ENCODE measurements around the gene DUSP15. TPM values are rescaled to one million over a fixed set of nuclear protein-coding genes. Genes with fewer than 3 reads are reported as not detected.

Gene DUSP15
- total RNA-seq, 1 experiment from 2014 or later = not detected

GRCh38 chr20:31845300-31845863, 24.9 kb downstream of the DUSP15 start, which contains the start of gene FOXS1:
TSS of gene FOXS1 (minus strand) at chr20:31845604. CDS start at chr20:31845542, 62 bp downstream.
- no peak for TF ChIP-seq CTCF (IDR thresholded peaks at IDR 0.05; ENCODE audit: unreplicated experiment)
- CTCF ChIA-PET = interaction anchor here (1.0 kb wide), 1 partner anchor 23 kb away, joined by 4 read pairs; no protein-coding TSS in a partner anchor
- Mint-ChIP-seq H3K4me1 (ENCODE audit: low read depth, unreplicated experiment) (peaks cover 26% of the 10 kb centered on the region), H3K36me3 (ENCODE audit: insufficient read depth, unreplicated experiment) (peaks cover 7% of the 10 kb centered on the region), H3K4me3 (ENCODE audit: low read depth, unreplicated experiment) (no peak within 1 kb of the TSS), H3K27me3 (ENCODE audit: unreplicated experiment) (peaks cover 29% of the 10 kb centered on the region), H3K27ac (ENCODE audit: unreplicated experiment) (no peak within 1 kb of the TSS), H3K9me3 (ENCODE audit: low read depth, unreplicated experiment) (no peaks in the 10 kb centered on the region)
- intact Hi-C loops (cut with micrococcal nuclease; ENCODE audit: unreplicated experiment) = no loop called here
- no peak for DNase-seq
- BruUV-seq (replicated peaks) = no TSS peak

- H3K9me3 Mint-ChIP-seq (ENCODE audit: low read depth, unreplicated experiment) = no peaks in the 10 kb centered on the region
- H3K4me1 Mint-ChIP-seq (ENCODE audit: low read depth, unreplicated experiment) = peaks cover 26% of the 10 kb centered on the region
- CTCF ChIA-PET = interaction anchor here (1.0 kb wide), 1 partner anchor 22 kb away, joined by 4 read pairs; no protein-coding TSS in a partner anchor
- peaks cover 24% of the 10 kb centered on the region for H3K27me3 Mint-ChIP-seq (ENCODE audit: unreplicated experiment)
- intact Hi-C loops (cut with micrococcal nuclease; ENCODE audit: unreplicated experiment) = no loop called here
- no TSS peak for BruUV-seq (replicated peaks)
- peaks cover 7% of the 10 kb centered on the region for H3K36me3 Mint-ChIP-seq (ENCODE audit: insufficient read depth, unreplicated experiment)
- H3K27ac Mint-ChIP-seq (ENCODE audit: unreplicated experiment) = no peak overlapping the region
- no peak for TF ChIP-seq CTCF (IDR thresholded peaks at IDR 0.05; ENCODE audit: unreplicated experiment)
- H3K4me3 Mint-ChIP-seq (ENCODE audit: low read depth, unreplicated experiment) = no peak overlapping the region
- DNase-seq = no peak
Observed at GRCh38 chr20:31844737-31845299, 25.5 kb downstream of the DUSP15 start.

GRCh38 chr20:31843881-31844280, 26.4 kb downstream of the DUSP15 start:
- H3K4me3 Mint-ChIP-seq (ENCODE audit: low read depth, unreplicated experiment) = no peak overlapping the region
- no peak overlapping the region for H3K27ac Mint-ChIP-seq (ENCODE audit: unreplicated experiment)
- no peaks in the 10 kb centered on the region for H3K9me3 Mint-ChIP-seq (ENCODE audit: low read depth, unreplicated experiment)
- intact Hi-C loops (cut with micrococcal nuclease; ENCODE audit: unreplicated experiment) = no loop called here
- CTCF ChIA-PET = interaction anchor here (0.9 kb wide), 1 partner anchor 10 kb away, joined by 3 read pairs; no protein-coding TSS in a partner anchor
- no peaks in the 10 kb centered on the region for H3K36me3 Mint-ChIP-seq (ENCODE audit: insufficient read depth, unreplicated experiment)
- DNase-seq = no peak
- H3K4me1 Mint-ChIP-seq (ENCODE audit: low read depth, unreplicated experiment) = peaks cover 17% of the 10 kb centered on the region
- peaks cover 14% of the 10 kb centered on the region for H3K27me3 Mint-ChIP-seq (ENCODE audit: unreplicated experiment)
- no TSS peak for BruUV-seq (replicated peaks)
- no peak for TF ChIP-seq CTCF (IDR thresholded peaks at IDR 0.05; ENCODE audit: unreplicated experiment)

GRCh38 chr20:31843288-31843687, 27.0 kb downstream of the DUSP15 start:
- H3K4me3 Mint-ChIP-seq (ENCODE audit: low read depth, unreplicated experiment) = no peak overlapping the region
- H3K36me3 Mint-ChIP-seq (ENCODE audit: insufficient read depth, unreplicated experiment) = no peaks in the 10 kb centered on the region
- CTCF ChIA-PET = interaction anchor here (0.9 to 1.2 kb wide), 2 partner anchors 9 to 22 kb away, joined by 3 to 4 read pairs; no protein-coding TSS in a partner anchor
- no peaks in the 10 kb centered on the region for H3K9me3 Mint-ChIP-seq (ENCODE audit: low read depth, unreplicated experiment)
- intact Hi-C loops (cut with micrococcal nuclease; ENCODE audit: unreplicated experiment) = no loop called here
- TF ChIP-seq CTCF (IDR thresholded peaks at IDR 0.05; ENCODE audit: unreplicated experiment) = no peak
- BruUV-seq (replicated peaks) = no TSS peak
- H3K27me3 Mint-ChIP-seq (ENCODE audit: unreplicated experiment) = peaks cover 8% of the 10 kb centered on the region
- peaks cover 17% of the 10 kb centered on the region for H3K4me1 Mint-ChIP-seq (ENCODE audit: low read depth, unreplicated experiment)
- DNase-seq = no peak
- no peak overlapping the region for H3K27ac Mint-ChIP-seq (ENCODE audit: unreplicated experiment)
